ENCODE data around the gene IQSEC3.
"Not testable (repeated sequence)": the region's sequence is repeated elsewhere in the genome, so short reads cannot be mapped to it uniquely, and the experiment has no call there.

IQSEC3 gene

DNA sequence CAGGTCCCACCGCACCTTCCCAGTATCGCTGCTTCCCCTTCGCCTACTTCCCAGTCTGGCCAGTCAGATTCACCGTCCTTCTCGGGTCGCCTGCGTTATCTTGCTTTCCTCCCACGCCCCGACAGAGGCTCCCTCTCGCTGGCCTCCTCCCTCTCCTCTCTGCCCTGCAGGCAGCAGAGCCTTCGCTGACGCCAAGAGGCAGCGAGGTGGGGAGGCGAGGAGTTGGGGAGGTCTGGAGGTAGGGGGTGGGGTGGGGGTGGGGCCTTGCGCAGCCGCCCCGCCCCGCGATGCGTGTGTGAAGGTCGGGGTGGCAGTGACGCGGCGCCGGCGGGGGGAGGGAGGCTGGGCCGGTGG is at the start of gene IQSEC3:
IQSEC3 (plus strand) TSS at position 340 of the 354 bp plus-strand sequence. CDS start 116 bp downstream, outside the sequence.
- H3K9me3 ChIP-seq (ENCODE audit: control insufficient read depth, insufficient read depth, low read length); H3K4me1 ChIP-seq (ENCODE audit: insufficient read depth, low read length); H3K36me3 ChIP-seq (ENCODE audit: insufficient read depth, low read length): not testable (repeated sequence)
- H3K9ac ChIP-seq (ENCODE audit: low read depth, low read length), result peak within 1 kb of the TSS; percentile 24; the same call in 1 of the 2 replicates

DNA sequence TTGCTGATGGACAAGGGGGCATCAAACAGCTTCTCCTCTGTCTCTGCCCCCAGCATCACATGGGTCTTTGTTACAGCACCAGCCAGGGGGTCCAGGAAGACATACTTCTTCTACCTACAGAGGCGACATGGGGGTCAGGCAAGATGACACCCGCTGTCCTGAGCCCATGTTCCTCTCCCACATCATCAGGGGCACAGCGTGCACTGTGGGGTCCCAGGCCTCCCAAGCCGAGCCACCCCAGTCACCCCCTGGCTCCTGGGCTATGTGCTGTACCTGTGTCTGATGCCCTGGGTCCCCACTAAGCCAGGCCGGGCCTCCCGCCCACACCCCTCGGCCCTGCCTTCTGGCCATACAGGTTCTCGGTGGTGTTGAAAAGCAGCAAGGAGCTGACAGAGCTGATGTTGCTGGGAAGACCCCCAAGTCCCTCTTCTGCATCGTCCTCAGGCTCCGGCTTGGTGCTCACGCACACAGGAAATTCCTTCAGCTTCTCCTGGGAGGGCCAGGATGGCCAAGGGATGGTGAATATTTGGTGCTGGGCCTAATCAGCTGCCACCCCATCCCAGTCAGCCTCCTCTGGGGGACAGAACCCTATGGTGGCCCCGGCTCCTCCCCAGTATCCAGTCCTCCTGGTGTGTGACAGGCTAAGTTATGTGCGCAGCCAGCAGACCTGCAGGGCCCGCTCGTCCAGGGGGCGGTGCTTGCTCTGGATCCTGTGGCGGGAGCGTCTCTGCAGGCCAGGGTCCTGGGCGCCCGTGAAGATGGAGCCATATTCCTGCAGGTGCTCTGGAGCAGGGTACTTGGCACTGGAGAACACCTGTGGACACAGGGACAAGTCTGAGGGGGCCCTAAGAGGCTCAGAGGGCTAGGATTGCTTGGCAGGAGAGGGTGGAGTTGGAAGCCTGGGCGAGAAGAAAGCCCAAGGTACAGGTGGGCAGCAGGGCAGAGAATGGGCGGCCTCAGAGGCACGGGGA is 48.9 kb upstream of the IQSEC3 start:
- H3K9ac ChIP-seq (ENCODE audit: low read depth, low read length), result not testable (repeated sequence)

DNA sequence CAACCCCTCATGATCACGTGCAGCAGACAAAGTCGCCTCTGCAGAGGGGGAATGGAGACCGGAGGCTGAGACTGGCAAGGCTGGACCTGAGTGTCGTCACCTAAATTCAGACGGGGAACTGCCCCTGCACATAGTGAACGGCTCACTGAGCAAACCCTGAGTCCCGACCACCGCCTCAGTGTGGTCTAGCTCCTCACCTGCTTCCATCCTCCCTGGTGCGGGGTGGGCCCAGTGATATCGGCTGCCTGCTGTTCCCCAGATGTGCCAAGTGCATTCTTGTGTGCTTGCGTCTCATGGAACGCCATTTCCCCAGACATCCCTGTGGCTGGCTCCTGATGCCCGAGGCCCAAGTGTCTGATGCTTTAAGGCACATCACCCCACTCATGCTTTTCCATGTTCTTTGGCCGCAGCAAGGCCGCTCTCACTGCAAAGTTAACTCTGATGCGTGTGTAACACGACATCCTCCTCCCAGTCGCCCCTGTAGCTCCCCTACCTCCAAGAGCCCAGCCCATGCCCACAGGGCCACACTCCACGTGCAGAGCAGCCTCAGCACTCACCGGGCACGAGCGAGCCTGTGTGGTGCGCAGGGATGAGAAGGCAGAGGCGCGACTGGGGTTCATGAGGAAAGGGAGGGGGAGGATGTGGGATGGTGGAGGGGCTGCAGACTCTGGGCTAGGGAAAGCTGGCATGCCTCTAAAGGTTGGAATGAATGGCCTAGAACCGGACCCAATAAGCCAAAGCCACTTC is 47.6 kb upstream of the IQSEC3 start:
- H3K4me1 ChIP-seq (ENCODE audit: insufficient read depth, low read length); H3K36me3 ChIP-seq (ENCODE audit: insufficient read depth, low read length); H3K9me3 ChIP-seq (ENCODE audit: control insufficient read depth, insufficient read depth, low read length); H3K9ac ChIP-seq (ENCODE audit: low read depth, low read length): not testable (repeated sequence)

More for the DNA sequence above, 48.9 kb upstream of the IQSEC3 start:
- not testable (repeated sequence) for H3K9me3 ChIP-seq (ENCODE audit: control insufficient read depth, insufficient read depth, low read length); H3K36me3 ChIP-seq (ENCODE audit: insufficient read depth, low read length); H3K4me1 ChIP-seq (ENCODE audit: insufficient read depth, low read length)

DNA sequence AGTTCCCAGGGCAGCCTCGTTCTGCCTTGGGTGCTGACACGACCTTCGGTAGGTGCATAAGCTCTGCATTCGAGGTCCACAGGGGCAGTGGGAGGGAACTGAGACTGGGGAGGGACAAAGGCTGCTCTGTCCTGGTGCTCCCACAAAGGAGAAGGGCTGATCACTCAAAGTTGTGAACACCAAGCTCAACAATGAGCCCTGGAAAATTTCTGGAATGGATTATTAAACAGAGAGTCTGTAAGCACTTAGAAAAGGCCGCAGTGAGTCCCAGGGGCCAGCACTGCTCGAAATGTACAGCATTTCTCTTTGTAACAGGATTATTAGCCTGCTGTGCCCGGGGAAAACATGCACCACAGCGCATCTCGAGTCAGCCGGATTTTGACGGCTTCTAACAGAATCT is 46.7 kb upstream of the IQSEC3 start:
- H3K4me1 ChIP-seq (ENCODE audit: insufficient read depth, low read length); H3K9ac ChIP-seq (ENCODE audit: low read depth, low read length); H3K36me3 ChIP-seq (ENCODE audit: insufficient read depth, low read length); H3K9me3 ChIP-seq (ENCODE audit: control insufficient read depth, insufficient read depth, low read length): not testable (repeated sequence)

DNA sequence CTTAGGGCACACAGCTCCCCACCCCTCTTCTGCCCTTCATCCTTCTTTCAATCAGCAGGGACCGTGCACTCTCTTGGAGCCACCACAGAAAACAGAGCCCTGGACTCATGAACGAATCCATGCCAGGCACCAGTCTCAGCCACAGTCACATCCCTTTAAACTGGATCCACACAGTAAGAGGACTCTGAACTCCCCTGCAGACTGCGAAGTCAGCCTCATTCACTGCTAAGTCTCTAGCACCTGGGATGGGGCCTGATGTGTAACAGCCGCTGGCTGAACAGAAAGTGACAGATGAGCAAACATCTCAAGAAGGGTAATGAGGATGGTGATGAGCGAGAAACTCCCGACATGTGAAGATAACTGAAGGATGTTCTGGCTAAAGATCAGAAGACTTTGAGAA is 45.8 kb upstream of the IQSEC3 start:
- no peaks in the 10 kb centered on the region for H3K4me1 ChIP-seq (ENCODE audit: insufficient read depth, low read length)
- no peaks in the 10 kb centered on the region for H3K9me3 ChIP-seq (ENCODE audit: control insufficient read depth, insufficient read depth, low read length)
- no peak overlapping the region for H3K9ac ChIP-seq (ENCODE audit: low read depth, low read length)
- H3K36me3 ChIP-seq (ENCODE audit: insufficient read depth, low read length), result no peaks in the 10 kb centered on the region

DNA sequence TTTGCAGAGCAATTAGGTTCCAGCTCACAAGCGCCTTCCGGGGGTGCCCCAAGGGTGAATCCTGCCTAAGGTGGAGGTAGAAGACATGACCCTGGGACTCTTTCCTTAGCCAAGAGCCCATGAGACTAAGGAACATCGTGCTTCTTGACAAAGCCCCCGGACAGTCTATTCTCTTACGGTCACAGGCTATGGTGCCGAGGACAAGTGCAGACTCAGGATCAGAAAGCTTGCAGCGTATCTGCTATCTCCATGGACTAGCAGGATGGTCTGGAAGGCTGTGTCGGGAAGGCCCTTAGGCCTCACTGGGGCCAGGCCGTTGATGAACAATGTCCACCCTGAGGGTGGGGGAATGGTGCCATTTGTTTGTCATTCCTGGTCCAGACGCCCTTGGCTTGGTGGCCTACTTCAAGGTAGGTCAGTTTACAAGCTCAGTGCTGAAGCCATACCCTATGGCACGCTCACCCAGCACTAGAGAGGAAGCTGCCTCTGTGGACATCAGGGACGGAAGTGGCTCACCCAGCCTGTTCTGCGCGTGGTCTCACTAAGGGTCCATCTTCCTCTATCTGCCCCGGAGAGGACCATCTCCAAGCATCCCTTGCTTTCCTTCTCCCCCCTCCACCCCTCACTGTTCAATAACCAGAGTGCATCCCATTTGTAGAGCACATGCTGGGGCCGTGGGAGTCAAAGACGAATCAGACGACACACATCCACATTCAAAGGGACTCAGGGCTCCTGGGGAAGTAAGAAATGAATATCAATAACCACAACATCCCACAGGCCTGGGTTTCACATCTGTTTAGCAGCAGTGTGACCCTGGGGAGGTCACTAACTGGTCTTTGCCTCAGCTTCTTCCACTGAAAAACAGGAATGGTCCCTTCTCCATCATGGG is 45.0 kb upstream of the IQSEC3 start:
- no peaks in the 10 kb centered on the region for H3K9me3 ChIP-seq (ENCODE audit: control insufficient read depth, insufficient read depth, low read length)
- H3K4me1 ChIP-seq (ENCODE audit: insufficient read depth, low read length), result no peaks in the 10 kb centered on the region
- no peak overlapping the region for H3K9ac ChIP-seq (ENCODE audit: low read depth, low read length)
- no peaks in the 10 kb centered on the region for H3K36me3 ChIP-seq (ENCODE audit: insufficient read depth, low read length)

DNA sequence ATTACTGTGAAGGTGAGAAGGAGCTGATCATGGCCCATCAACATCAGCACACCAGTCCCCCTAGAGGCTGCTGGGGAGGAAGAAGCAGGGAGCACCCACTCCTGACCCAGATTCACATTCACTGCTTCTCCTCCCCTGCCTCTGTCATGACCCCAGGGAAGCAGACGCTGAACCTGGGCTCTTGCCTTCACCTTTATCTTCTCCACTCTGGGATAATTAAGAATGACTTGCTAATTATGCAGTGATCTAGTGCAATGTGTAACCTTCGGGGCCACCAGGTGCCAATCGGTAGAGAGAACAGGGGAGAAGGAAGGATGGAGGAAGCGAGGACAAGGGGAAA is 44.4 kb upstream of the IQSEC3 start:
- Histone ChIP-seq H3K36me3 (ENCODE audit: insufficient read depth, low read length) (no peaks in the 10 kb centered on the region), H3K9ac (ENCODE audit: low read depth, low read length) (no peak overlapping the region), H3K4me1 (ENCODE audit: insufficient read depth, low read length) (no peaks in the 10 kb centered on the region), H3K9me3 (ENCODE audit: control insufficient read depth, insufficient read depth, low read length) (no peaks in the 10 kb centered on the region)

DNA sequence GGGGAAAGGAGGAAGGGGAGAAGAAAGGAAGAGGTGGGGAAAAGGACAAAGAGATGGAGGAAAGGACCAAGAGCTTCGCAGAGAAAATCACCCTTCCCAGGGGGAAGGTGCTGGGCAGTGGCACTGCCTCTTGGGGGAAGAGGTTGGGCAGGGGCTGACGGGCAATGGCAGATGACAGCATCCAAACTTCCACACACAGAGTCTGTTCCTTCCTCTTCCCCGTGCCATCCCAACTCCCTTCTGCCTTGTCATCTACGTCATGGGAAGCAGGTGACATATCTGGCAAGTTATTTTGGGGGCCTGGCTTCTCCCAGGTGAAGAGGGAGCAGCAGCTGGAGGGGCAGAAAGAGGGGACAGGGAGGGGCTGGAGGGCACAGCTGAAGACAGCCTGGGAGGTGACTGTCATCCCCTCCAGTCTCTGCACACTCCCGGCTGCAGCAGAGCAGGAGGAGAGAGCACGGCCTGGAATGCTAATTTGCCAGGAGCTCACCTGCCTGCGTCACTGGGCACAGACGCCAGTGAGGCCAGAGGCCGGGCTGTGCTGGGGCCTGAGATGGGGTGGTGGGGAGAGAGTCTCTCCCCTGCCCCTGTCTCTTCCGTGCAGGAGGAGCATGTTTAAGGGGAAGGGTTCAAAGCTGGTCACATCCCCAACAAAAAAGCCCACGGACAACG is 43.9 kb upstream of the IQSEC3 start:
- no peaks in the 10 kb centered on the region for H3K36me3 ChIP-seq (ENCODE audit: insufficient read depth, low read length)
- H3K9me3 ChIP-seq (ENCODE audit: control insufficient read depth, insufficient read depth, low read length), result no peaks in the 10 kb centered on the region
- H3K4me1 ChIP-seq (ENCODE audit: insufficient read depth, low read length), result no peaks in the 10 kb centered on the region
- no peak overlapping the region for H3K9ac ChIP-seq (ENCODE audit: low read depth, low read length)

DNA sequence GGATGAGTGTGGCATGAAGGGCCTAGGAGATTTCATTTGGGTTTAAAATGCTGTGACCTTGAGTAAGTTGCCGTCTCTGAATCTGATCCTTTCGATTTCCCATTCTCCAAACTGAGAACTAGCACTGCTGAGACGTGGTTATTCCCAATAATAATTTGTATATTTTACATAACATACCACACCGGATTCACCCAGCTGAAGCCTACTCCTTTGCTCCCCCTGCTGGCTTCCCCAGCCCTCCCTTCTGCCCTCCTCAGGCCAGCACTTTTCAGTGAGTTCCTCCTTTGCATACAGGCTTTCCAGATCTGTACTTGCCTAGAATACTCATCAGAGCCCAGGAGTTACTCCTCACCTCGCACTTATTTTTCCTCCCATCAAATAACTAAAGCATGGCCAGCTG is 38.7 kb upstream of the IQSEC3 start:
- H3K9ac ChIP-seq (ENCODE audit: low read depth, low read length); H3K9me3 ChIP-seq (ENCODE audit: control insufficient read depth, insufficient read depth, low read length); H3K36me3 ChIP-seq (ENCODE audit: insufficient read depth, low read length); H3K4me1 ChIP-seq (ENCODE audit: insufficient read depth, low read length): not testable (repeated sequence)

DNA sequence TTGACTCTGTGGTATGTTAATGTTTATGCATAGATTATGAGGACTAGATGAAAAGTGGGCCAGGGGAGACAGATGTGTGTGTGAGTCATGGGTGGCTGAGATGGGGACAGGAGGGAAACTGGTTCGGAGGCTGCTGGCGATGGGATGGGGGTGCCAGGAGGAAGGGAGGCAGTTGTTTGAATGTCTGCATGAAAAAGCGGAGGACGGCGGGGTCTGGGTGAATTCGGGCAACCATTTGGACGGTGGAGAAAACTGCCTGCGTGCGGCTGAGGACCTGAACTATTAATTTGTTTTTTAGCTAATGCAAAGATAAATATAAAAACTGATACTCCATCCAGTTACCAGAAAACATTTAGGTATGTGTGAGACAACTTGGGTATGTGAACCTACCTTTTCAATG is 27.8 kb upstream of the IQSEC3 start:
- not testable (repeated sequence) for H3K36me3 ChIP-seq (ENCODE audit: insufficient read depth, low read length); H3K9ac ChIP-seq (ENCODE audit: low read depth, low read length); H3K9me3 ChIP-seq (ENCODE audit: control insufficient read depth, insufficient read depth, low read length); H3K4me1 ChIP-seq (ENCODE audit: insufficient read depth, low read length)

DNA sequence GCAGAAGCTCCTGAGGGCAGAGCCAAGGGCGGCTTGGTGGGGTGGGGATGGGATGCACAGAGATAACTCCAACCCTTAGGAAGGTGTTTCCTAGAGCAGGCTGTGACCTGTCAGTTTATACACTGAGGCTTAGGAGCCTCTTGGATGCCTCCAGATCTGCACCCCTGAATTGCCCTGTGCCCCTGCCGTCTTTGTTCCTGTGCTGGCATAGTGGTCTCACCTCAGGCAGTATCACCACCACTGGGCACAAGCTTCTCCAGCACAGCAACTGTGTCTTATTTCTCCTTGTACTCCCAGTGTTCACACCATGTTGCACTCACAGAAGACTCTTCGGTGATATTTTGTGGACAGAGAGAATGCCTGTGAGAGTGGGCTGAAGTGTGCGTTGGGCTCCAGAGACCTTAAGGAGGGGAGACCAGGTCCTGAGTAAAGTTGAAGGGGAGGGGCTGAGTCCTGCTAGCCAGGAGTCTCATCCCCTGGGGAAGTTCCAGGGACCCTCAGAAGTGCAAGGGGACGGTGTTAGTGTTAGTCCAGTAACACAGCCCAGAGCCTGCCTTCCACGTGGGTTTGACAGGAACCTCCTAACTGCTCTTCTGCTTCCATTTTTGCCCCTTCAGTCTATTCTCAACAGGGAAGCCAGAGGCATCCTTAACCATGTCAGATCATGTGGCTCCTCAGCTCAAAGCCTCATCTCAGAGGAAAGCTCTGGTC is 26.9 kb upstream of the IQSEC3 start:
- not testable (repeated sequence) for H3K9ac ChIP-seq (ENCODE audit: low read depth, low read length); H3K36me3 ChIP-seq (ENCODE audit: insufficient read depth, low read length); H3K4me1 ChIP-seq (ENCODE audit: insufficient read depth, low read length); H3K9me3 ChIP-seq (ENCODE audit: control insufficient read depth, insufficient read depth, low read length)

DNA sequence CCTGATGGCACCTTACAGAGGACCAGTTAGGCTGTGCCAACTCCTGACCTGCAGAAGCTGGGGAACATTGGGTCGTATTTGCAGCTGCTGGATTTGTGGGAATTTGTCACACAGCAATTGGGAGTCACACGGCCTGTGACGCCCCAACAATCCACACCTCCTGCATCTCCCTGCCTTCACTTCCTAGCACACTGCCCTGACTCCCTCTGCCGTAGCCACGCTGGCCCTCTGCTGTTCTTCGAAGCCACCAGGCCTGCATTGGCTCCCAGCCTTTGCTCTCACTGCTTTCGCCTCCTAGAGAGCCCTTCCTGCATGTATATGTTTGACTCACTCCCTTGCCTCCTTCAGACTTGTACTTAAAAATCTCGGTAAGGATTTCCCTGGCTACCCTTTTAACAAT is 22.2 kb upstream of the IQSEC3 start:
- not testable (repeated sequence) for H3K9me3 ChIP-seq (ENCODE audit: control insufficient read depth, insufficient read depth, low read length); H3K4me1 ChIP-seq (ENCODE audit: insufficient read depth, low read length); H3K36me3 ChIP-seq (ENCODE audit: insufficient read depth, low read length); H3K9ac ChIP-seq (ENCODE audit: low read depth, low read length)

DNA sequence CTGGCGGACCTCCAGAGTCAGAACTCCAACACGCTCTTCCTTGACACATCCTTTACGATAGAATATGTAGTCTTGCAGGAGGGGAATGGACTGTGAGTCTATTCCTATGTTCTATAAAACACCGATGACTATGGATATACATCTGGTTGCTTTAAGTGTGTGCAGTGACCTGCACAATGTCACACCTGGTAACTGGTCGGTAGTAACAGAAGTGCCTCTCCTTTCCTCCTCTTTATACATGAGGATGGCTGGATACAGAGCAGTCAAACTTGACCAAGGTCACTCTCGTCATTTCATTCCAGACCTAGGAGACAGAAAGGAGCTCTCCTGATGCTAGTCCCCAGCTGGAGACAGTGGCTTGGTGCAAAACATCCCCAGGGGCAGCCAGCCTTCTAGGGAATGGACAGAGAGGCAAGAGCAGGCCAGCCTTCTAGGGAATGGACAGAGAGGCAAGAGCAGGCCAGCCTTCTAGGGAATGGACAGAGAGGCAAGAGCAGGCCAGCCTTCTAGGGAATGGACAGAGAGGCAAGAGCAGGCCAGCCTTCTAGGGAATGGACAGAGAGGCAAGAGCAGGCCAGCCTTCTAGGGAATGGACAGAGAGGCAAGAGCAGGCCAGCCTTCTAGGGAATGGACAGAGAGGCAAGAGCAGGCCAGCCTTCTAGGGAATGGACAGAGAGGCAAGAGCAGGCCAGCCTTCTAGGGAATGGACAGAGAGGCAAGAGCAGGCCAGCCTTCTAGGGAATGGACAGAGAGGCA is 21.2 kb upstream of the IQSEC3 start:
- not testable (repeated sequence) for H3K9ac ChIP-seq (ENCODE audit: low read depth, low read length); H3K9me3 ChIP-seq (ENCODE audit: control insufficient read depth, insufficient read depth, low read length); H3K36me3 ChIP-seq (ENCODE audit: insufficient read depth, low read length); H3K4me1 ChIP-seq (ENCODE audit: insufficient read depth, low read length)
